Renal pelvis (tissue), 4 donors: Measurements from ENCODE around the gene HMX2. TPM values are rescaled to one million over a fixed set of nuclear protein-coding genes. Genes with fewer than 3 reads are reported as not detected.
"Not testable (repeated sequence)": the region's sequence is repeated elsewhere in the genome, so short reads cannot be mapped to it uniquely, and the experiment has no call there.

Experiments used
- DNase-seq: peaks from one replicate; pipeline ENCODE4 v3.0.0-alpha.2; 2013
- polyA plus RNA-seq, 3 donors: library from polyadenylated mRNA; unstranded; fragments of 120-200 nt; gene quantifications; one replicate each; pipeline ENCODE4 v1.2.1, GENCODE V29; 2013; ENCODE audit not compliant: insufficient read length in 3 of 3

The HMX2 gene
- polyA plus RNA-seq, 3 donors: 1.5 to 1.6 (median 1.6) TPM

GRCh38 chr10:123150271-123150985 lies 2.5 kb downstream of the HMX2 start:
- no peak for DNase-seq

- DNase-seq: no peak
These were observed 3.2 kb downstream of the HMX2 start for GRCh38 chr10:123150986-123151736.

- no peak for DNase-seq
These were observed 3.8 kb downstream of the HMX2 start for GRCh38 chr10:123151737-123152135.

GRCh38 chr10:123153486-123154091 lies 5.7 kb downstream of the HMX2 start:
- no peak for DNase-seq

GRCh38 chr10:123154092-123154710 lies 6.3 kb downstream of the HMX2 start, which contains the start of gene BUB3:
BUB3 (plus strand) TSS chr10:123154402; CDS start chr10:123154918, 516 bp downstream.
- DNase-seq: peak; percentile 99

GRCh38 chr10:123154711-123155505 lies 7.0 kb downstream of the HMX2 start:
- DNase-seq: no peak

GRCh38 chr10:123156078-123156477 lies 8.1 kb downstream of the HMX2 start:
- DNase-seq: no peak

- DNase-seq: no peak
These were observed 9.3 kb downstream of the HMX2 start for GRCh38 chr10:123157210-123157609.

- no peak for DNase-seq
These were observed 10.7 kb downstream of the HMX2 start for GRCh38 chr10:123158682-123159081.

GRCh38 chr10:123160311-123160980 lies 12.5 kb downstream of the HMX2 start:
- no peak for DNase-seq

GRCh38 chr10:123164319-123164718 lies 16.4 kb downstream of the HMX2 start:
- DNase-seq: no peak

GRCh38 chr10:123165445-123166072 lies 17.6 kb downstream of the HMX2 start:
- DNase-seq: no peak

- no peak for DNase-seq
These were observed 18.7 kb downstream of the HMX2 start for GRCh38 chr10:123166618-123167017.

- no peak for DNase-seq
These were observed 23.0 kb downstream of the HMX2 start for GRCh38 chr10:123170961-123171360.

- not testable (repeated sequence) for DNase-seq
These were observed 23.7 kb downstream of the HMX2 start for GRCh38 chr10:123171616-123172015.

GRCh38 chr10:123175389-123176387 lies 27.8 kb downstream of the HMX2 start:
- no peak for DNase-seq

- not testable (repeated sequence) for DNase-seq
These were observed 30.5 kb downstream of the HMX2 start for GRCh38 chr10:123178390-123178789.

GRCh38 chr10:123180101-123181090 lies 32.5 kb downstream of the HMX2 start:
- no peak for DNase-seq
